HG03469 (cell line): ENCODE results near the gene PTPRB.

ENCODE experiments used
- ATAC-seq: cut with Tn5 transposase; IDR thresholded peaks from one replicate; pipeline ENCODE4 v1.9.1; 2021; ENCODE audit warnings: mild to moderate bottlenecking, moderate library complexity, moderate number of reproducible peaks; ENCODE audit not compliant: unreplicated experiment

Gene PTPRB

DNA sequence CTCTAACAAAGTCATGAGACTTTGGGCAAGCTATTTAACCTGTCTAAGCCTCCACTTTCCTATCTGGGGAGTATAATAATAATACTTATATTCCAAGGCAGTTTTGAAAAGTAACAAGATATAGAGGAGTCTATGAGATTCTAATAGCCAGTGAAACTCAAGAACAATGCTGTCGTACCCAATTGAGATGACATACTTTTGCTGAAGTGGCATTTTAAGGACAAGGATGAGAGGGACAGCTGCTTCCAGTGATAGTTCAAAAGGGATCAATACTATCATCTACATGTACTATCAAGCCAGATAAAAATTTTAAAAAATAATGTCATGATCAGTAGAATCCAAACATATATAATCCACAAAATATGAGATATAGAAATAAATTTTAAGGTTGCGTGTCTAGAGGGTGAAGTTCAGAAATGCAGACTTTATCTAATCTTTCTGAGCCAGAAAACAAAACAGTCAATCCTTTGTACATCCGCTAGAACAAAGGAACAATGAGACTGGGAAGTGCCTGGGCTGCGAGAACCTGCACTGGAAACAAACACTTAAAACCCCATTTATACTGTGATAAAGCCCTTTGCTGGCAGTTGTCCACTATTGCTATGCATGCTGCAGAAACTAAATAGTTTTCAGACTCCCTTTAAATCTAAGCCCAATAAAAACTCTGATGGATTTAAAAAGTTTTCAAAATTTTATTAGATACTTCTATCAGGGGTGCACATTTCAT, 38.6 kb downstream of the PTPRB start:
- no peak for ATAC-seq

DNA sequence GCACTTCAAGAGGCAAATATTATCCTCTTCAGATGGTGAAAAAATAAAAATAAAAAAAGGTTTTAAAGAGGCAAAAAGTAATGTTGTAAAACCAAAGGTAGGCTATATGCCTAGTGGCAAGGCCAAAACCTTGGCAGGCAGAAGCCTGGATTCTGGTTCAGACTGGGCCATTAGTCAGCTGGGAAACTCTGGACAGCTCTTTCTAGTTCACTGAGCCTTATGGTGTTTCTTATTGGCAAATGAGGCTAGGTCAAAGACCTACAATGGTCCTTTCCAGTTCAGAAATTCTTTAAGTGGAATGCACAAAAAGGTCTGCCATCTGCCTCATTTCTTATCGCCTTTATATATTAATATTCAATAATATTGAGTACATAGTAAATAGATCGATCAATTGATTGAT, 44.6 kb downstream of the PTPRB start:
- ATAC-seq, result no peak

DNA sequence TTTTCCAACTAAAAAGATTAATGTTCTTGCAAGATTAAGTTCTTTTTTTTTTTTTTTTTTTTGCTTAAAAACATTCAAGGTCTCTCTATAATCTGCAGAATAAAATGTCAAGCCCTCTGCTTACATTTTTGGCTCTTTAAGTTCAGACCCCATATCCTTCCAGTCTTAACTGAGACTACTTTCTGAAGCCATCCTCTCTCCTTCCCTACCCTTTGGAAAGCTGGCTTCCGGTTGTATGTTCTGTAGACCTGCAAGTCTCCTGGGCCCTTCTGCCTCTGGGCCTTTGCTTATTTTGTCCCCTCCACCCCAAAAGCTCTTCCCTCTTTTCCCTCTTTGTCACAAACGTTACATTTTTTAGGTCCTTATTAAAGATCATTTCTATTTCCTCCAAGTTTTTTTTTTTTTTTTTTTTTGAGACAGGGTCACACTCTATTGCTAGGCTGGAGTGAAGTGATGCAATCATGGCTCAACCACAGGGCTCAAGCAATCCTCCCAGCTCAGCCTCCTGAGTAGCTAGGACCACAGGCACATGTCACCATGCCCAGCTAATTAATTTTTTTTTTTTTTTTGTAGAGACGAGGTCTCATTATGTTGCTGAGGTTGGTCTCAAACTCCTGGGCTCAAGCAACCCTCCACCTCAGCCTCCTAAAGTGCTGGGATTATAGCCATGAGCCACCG, 46.5 kb downstream of the PTPRB start:
- no peak for ATAC-seq

DNA sequence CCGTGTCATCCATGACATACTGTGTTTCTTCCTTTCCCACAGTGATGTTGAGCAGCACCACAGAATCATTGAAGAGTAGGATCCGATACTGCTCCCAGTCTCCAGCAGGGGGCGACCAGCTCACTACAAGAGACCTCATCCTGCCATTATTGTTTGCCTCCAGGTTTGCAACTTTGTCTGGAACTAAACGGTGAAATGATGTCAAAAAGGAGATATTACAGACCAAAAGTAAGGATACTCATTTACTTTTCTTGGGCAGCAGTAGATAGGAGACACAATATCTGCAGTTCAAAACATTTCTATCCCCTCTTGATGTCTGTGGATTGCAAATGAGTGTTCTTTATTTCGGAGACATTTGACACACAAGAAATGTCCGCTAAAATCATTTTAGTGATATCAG, 47.2 kb downstream of the PTPRB start:
- peak; percentile 85 for ATAC-seq

DNA sequence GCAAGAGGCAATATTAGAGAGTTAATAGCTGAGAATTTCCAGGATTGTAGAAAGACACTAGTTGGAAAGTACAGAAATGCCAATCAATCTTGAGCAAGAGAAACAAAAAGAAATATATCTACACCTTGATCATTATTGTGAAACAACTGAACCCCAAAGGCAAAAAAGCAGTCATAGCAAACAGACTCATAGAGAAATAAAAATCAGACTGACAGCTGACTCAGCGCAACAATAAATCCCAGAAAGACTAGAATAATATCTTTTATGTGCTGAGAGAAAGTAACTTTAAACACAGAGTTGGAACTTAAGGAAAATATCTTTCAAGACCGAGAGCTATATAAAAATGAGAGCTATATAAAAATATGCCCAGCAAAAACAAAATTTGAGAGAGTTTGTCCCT, 52.9 kb downstream of the PTPRB start:
- no peak for ATAC-seq

DNA sequence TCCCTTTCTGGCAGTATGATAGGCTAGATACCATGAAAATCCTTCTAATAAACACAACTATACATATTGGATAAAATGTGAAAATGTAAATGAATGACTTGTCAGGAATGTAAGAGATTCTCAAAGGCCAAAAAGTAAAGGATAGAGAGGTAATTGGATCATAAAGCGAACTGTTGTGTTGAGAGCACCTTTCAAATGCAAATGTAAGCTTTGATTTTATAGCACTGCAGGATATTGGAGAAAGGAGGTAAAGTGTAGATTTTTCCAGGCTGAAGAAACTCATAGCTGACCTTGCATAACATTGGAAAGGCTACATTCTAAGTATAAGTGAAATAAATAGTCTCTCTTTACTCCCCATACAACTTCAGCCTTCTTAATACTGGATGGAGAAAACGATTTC, 54.0 kb downstream of the PTPRB start:
- ATAC-seq, result no peak

DNA sequence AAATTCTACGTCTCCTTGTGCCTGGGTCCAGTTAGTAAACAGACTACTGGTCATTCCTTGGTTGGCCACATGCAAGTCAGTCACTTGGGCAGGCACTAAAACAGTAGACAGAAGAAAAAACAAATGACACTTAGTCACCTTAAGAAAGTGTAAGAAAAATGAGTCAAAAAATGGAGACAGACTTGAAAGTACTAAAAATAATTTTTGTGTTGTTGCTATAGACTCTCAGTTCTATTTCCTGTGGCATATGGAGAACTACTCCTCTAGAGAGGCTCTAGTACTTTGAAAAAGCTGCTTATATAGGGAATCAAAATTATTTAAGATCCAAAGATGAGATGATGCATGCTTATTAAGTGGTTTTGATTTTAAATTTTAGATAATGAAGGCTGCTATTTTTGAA, 56.0 kb downstream of the PTPRB start:
- ATAC-seq, result no peak

DNA sequence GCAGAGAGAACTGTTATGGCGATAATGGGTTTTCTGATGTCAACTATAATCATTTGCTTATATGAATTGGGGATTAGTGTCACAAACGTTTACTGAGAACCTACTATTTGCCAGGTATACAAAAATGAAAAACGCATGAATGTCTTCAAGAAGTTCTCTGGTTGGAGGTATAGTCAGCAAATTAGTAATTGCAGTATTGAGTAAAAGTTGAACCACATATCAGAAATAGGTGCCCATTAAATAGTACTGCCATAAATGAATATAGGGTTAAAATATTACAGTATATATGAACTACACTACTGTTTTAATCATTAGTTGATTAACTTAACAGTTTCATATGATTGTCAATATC, 60.0 kb downstream of the PTPRB start:
- no peak for ATAC-seq

DNA sequence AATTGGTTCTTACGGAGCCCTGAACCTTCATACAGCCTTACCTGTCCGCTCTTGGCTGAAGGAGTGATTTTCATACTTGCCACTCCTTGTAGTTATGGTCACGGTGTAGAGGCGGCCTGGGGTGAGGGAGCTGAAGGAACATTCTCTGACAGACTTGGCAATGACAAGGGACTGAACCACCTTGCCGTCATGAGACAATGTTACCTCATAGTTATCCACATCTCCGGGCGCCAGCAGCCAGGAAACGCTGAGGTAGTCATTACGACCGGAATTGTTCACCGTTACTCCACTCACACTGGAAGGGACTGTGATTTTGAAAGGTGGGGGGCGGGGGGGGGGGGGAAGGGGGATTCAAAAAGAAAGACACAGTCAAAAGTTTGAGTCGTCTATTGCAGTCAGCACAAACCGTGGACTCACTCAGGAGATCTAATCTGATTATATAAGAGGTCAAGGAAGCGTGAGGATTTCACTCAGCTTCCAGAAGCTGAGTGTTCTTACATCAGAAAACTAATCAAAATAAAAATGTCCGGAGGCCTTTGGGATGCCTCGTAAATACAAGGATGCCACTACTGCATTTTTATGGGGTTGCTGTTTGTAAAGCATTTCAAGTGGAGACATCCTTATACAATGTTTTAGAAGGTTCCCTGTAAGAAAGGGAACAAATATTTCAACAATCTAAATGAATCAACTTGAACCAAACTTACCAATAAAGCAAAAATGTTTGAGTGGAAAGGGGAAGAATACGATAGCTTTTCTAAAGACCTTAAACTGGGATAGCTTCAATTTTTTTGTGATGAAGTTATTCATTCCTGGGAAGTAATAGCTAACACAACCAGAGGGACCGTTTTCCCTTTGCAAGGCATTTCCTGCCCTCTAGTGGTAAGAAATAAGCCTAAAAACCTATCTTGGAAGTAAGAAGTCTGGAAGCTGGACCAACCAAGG, 60.6 kb downstream of the PTPRB start:
- no peak for ATAC-seq

DNA sequence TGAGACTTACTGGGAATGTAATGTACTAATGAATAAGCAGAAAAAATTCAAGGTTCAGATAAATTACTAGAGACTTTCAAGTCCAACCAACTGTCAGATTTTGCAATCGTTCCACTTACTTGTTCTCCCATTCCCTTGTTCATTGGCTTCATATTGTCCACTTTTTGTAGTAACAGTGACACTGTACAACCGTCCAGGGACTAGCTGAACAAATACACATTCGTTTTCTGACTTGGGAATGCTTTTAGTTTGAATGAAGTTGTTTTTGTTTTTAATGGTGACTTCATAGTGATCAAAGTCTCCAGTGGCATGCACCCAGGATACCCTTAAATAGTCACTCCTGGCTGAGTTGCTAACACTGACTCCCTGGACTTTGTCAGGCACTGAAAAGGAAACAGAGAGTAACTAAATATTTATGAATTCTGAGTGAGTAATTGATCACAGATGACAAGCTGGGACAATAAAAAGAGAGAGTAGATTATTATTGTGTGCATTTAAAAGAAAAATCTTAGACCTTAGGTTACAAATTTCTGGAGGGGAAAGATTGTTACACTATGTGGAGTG, 65.4 kb downstream of the PTPRB start:
- no peak for ATAC-seq

DNA sequence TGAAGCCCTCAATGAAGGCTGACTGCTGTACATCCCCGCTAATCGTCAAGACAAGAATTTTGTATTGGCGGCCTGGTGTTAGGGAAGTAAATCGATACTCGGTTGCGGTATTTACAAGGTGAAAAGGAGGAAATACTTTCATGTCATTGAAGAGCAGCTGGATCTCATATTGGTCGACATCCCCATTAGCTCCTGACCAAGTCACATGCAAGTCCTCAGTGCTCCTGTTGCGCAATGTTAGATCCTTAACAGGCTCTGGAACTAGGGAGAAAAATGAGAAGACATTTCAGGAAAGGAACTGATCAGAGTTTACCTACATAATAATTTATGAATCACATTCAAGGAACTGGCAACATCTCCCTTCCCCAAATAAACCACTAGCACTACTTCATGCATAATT, 66.2 kb downstream of the PTPRB start:
- no peak for ATAC-seq

DNA sequence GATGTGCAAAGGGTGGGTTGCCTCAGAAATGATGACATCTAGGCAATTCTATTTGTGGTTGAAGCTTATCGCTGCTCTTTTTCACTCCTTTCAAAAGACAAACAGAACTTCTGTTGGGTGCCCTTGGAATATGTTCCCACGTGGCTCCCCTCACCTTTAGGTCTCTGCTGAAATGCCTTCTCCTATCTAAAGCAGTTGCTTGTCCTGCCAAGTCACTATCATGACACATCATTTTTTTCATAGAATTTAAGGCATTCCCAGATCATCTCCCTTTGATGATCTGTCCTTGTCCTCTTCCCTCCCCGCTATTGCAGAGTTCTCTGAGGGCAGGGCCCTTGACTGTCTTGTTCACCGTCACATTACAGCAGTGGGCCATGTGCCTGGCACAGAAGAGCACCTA, 75.7 kb downstream of the PTPRB start:
- no peak for ATAC-seq

DNA sequence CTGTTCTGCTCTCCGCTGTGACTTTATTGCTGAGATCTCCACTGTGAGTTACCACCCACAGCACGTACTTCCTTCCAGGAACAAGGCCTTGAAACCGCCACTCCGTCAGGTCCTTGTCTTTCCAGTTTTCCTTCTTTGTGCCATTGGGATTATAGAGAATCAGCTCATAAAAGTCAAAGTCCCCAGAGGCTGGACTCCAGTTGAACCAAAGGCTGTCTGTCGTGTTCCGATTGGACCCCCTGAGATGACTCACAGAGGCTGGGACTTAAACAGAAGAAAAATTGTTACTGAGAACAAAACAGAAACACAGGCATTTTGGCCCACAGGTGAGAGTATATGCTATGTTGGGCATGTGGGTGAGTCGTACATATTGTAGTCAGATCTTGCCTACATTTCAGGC, 76.6 kb downstream of the PTPRB start:
- ATAC-seq, result no peak

DNA sequence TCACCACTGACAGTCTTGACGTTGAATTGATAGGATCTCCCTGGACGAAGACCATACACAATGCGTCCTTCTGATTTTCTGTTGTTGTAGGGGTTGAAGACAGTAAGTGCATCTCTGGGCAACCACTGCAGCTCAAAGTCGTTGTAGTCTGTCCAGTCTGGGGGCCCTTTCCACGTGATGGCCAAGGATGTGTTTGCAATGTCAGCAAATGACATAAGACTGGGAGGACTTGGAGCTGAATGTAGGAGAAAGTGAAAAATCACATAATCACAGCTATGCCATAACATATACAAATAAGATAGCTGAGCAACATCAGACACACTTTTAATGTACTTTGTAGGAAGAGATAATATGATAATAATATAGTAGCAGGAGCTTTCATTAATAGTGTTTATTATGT, 77.8 kb downstream of the PTPRB start:
- no peak for ATAC-seq

DNA sequence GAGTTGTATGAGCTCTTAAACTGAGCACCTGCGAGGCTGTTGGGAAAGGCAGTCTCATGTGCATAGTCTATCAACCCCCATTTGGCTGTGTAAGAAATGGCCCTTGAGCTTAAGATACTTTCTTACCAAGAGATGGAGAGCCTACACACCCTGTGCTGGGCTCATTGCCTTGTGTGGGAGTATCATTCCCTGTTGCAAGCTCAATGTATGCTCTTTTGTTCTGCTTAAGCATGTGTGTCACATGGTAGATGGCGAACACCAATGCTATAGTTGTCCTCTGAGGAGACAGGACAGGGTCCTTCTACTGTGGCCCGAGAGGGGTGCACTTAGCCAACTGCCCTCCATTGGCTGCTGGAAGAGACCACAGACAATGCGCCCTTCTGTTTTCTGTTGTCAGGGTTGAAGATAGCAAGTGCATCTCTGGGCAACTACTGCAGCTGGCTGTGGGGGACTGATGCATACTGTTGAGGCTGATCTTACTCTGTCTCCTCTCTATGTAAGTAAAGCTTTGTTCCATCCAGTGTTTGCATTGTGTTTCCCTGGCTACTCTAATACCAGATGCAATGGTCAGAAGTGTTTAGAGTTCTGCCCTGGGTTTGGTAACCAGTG, 79.5 kb downstream of the PTPRB start:
- no peak for ATAC-seq

DNA sequence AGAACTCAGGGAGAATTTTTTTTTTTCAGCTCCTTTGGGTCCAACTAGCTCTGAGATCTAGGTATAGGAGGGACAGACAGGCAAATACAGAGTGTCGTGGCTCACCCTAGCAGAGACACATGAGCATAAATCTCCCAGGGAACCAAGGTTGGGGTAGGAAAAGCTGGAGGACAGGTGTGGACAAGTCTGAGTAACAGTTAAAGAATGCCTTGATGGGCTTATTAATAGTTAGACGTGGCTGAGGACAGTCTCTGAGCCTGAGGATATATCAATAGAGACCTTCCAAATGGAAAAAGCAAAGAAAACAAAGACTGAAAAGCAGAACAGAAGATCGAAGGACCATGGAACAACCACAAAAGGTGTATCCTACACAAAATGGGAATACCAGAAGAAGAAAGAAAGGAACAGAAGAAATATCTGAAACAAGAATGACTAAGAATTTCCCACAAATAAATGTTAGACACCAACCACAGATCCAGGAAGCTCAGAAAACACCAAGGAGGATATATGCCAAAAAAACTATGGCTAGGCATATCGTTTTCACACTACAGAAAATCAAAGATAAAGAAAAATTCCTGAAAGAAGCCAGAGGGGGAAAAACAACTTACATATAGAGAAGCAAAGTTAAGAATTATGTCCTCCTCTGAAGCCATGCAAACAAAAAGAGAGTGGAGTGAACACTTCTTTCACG, 80.9 kb downstream of the PTPRB start:
- no peak for ATAC-seq

DNA sequence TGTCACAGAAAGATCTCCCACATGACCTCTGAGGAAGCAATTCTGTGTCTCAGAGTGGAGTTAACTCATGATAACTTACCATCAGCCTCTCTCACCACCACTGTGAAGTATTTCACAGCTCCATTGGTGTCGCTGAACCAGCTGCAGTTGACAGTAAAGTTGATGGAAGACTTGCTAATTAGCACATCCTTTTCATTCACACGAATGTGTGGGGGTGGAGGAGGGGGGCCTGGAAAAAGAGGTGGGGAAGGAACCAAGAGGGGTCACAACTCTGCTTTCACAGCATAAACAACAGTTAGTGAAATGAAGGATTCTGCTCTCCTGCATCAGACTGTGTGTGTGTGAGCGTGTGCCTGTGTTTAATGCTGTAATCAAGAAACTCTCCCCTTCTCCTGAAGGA, 82.1 kb downstream of the PTPRB start:
- no peak for ATAC-seq

DNA sequence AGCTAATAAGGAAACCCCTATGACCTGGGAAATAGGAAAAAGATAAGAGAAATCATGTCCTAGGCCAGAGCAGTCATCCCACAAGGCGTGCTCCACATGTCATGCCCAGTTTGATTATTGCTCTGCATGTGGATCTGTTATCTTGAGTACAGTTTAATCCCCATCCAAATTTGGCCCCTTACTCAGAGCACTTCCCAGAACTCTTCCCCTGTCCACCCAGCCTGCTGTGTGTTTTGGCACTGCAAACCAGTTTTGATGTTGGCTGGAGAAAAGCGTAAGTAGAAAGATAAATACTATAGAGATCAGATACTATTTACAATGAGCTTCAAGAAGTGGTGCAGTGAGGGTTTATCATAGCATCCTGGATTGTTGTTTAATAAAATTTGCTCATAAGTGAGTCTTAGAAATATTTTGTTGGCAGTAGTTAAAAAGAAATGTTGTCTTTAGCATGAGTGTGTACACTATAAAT, 83.8 kb downstream of the PTPRB start:
- ATAC-seq, result no peak

DNA sequence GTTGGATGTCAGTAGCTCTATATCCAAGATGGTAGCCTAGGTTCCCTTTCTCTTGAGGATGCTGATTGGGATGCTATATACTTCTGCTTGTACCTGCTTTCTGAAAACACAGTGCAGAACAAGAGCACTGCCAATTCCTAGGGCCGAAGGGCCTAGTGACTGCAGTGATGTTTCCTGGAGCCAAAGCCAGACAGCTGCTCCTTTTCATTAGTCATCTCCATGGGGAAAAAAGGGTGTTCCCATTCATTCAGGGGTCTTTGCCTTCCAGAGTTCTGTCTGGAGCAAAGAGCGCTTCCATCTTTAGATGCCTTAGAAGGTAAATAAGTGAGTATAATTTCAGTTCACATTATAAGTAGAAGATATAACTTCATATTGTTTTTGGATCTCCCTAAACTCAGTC, 85.5 kb downstream of the PTPRB start:
- no peak for ATAC-seq

DNA sequence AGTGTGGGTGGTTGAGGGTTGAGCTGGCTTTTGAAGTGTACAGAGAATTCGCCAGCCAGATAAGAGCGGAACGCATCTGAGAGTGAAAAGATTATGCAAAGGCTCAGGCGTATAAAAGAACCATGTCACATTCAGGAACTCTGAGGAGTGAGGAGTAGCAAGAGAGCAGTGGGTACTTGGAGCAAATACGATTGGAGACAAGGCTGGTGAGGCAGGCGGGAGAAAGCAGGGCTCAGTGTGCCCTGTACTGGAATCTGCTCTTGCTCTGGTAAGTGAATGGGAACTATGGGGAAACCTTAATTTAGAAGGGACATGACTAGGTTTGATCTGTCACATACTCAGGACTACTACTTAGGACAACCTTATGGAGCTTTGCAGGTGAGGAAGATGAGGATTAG, 87.0 kb downstream of the PTPRB start:
- no peak for ATAC-seq
